ENCODE data around the gene RARB. TPM values are rescaled to one million over a fixed set of nuclear protein-coding genes. Genes with fewer than 3 reads are reported as not detected.

RARB gene
- total and polyA plus RNA-seq, 5 donors from 2014 or later = 0.12 to 0.20 TPM; not detected in 3

GRCh38 chr3:25468866-25469319 is 40.8 kb downstream of the RARB start:
- Histone ChIP-seq H3K27ac (ENCODE audit: insufficient read depth, low read length, poor library complexity, severe bottlenecking) (no peak overlapping the region), H3K4me1 (ENCODE audit: control insufficient read depth, insufficient read depth, low read length, poor library complexity, severe bottlenecking) (no peaks in the 10 kb centered on the region), H3K36me3 (ENCODE audit: control insufficient read depth, insufficient read depth, low read length) (no peaks in the 10 kb centered on the region), H3K4me3 (ENCODE audit: low read depth, low read length) (no peak overlapping the region), H3K27me3 (ENCODE audit: control insufficient read depth, insufficient read depth, low read length) (no peaks in the 10 kb centered on the region), H3K9me3 (ENCODE audit: control insufficient read depth in 2 of 2, low read length in 2 of 2) (no peaks in the 10 kb centered on the region)
- Mint-ChIP-seq H3K27me3 (no peaks in the 10 kb centered on the region), H3K27ac (no peak overlapping the region), H3K36me3 (no peaks in the 10 kb centered on the region), H3K4me1 (peaks cover 0 to 10% (median 0%) of the 10 kb centered on the region in 4 donors), H3K9me3 (peaks cover 0 to 4% (median 0%) of the 10 kb centered on the region in 7 donors), H3K4me3 (no peak overlapping the region)
- DNase-seq (no peak), ATAC-seq (ENCODE audit: low read depth in 2 of 2) (peak in 1 of 2 donors; percentile 16)

- DNase-seq = no peak
- no peaks in the 10 kb centered on the region for H3K27me3 ChIP-seq (ENCODE audit: control insufficient read depth, insufficient read depth, low read length)
- Mint-ChIP-seq H3K9me3 (peaks cover 0 to 7% (median 0%) of the 10 kb centered on the region in 7 donors), H3K4me3 (no peak overlapping the region), H3K27me3 (no peaks in the 10 kb centered on the region), H3K27ac (no peak overlapping the region), H3K4me1 (peaks cover 0 to 10% (median 0%) of the 10 kb centered on the region in 4 donors), H3K36me3 (no peaks in the 10 kb centered on the region)
- no peaks in the 10 kb centered on the region for H3K4me1 ChIP-seq (ENCODE audit: control insufficient read depth, insufficient read depth, low read length, poor library complexity, severe bottlenecking)
- no peak overlapping the region for H3K4me3 ChIP-seq (ENCODE audit: low read depth, low read length)
- no peak for ATAC-seq (ENCODE audit: low read depth in 2 of 2)
- H3K36me3 ChIP-seq (ENCODE audit: control insufficient read depth, insufficient read depth, low read length) = no peaks in the 10 kb centered on the region
- H3K27ac ChIP-seq (ENCODE audit: insufficient read depth, low read length, poor library complexity, severe bottlenecking) = no peak overlapping the region
- H3K9me3 ChIP-seq (ENCODE audit: control insufficient read depth in 2 of 2, low read length in 2 of 2) = no peaks in the 10 kb centered on the region
These were observed 41.5 kb downstream of the RARB start for GRCh38 chr3:25469558-25469957.

GRCh38 chr3:25471081-25471768 is 43.2 kb downstream of the RARB start:
- no peak for DNase-seq
- H3K9me3 ChIP-seq (ENCODE audit: control insufficient read depth in 2 of 2, low read length in 2 of 2) = no peaks in the 10 kb centered on the region
- Mint-ChIP-seq H3K4me3 (no peak overlapping the region), H3K27me3 (no peaks in the 10 kb centered on the region), H3K9me3 (peaks cover 0 to 7% (median 0%) of the 10 kb centered on the region in 7 donors), H3K36me3 (no peaks in the 10 kb centered on the region), H3K27ac (no peak overlapping the region), H3K4me1 (peaks cover 0 to 10% (median 0%) of the 10 kb centered on the region in 4 donors)
- ATAC-seq (ENCODE audit: low read depth in 2 of 2) = no peak
- H3K36me3 ChIP-seq (ENCODE audit: control insufficient read depth, insufficient read depth, low read length) = no peaks in the 10 kb centered on the region
- H3K27me3 ChIP-seq (ENCODE audit: control insufficient read depth, insufficient read depth, low read length) = no peaks in the 10 kb centered on the region
- no peak overlapping the region for H3K27ac ChIP-seq (ENCODE audit: insufficient read depth, low read length, poor library complexity, severe bottlenecking)
- H3K4me1 ChIP-seq (ENCODE audit: control insufficient read depth, insufficient read depth, low read length, poor library complexity, severe bottlenecking) = no peaks in the 10 kb centered on the region
- no peak overlapping the region for H3K4me3 ChIP-seq (ENCODE audit: low read depth, low read length)

GRCh38 chr3:25472153-25472552 is 44.1 kb downstream of the RARB start:
- Histone ChIP-seq H3K4me1 (ENCODE audit: control insufficient read depth, insufficient read depth, low read length, poor library complexity, severe bottlenecking) (no peaks in the 10 kb centered on the region), H3K27ac (ENCODE audit: insufficient read depth, low read length, poor library complexity, severe bottlenecking) (no peak overlapping the region), H3K36me3 (ENCODE audit: control insufficient read depth, insufficient read depth, low read length) (no peaks in the 10 kb centered on the region), H3K9me3 (ENCODE audit: control insufficient read depth in 2 of 2, low read length in 2 of 2) (no peaks in the 10 kb centered on the region), H3K27me3 (ENCODE audit: control insufficient read depth, insufficient read depth, low read length) (no peaks in the 10 kb centered on the region), H3K4me3 (ENCODE audit: low read depth, low read length) (no peak overlapping the region)
- Mint-ChIP-seq H3K4me3 (no peak overlapping the region), H3K9me3 (peaks cover 0 to 5% (median 0%) of the 10 kb centered on the region in 7 donors), H3K4me1 (peaks cover 0 to 10% (median 0%) of the 10 kb centered on the region in 4 donors), H3K36me3 (no peaks in the 10 kb centered on the region), H3K27me3 (no peaks in the 10 kb centered on the region), H3K27ac (no peak overlapping the region)
- ATAC-seq (ENCODE audit: low read depth in 2 of 2) (no peak), DNase-seq (no peak)

GRCh38 chr3:25472731-25473130 is 44.7 kb downstream of the RARB start:
- H3K27me3 Mint-ChIP-seq = no peaks in the 10 kb centered on the region
- H3K9me3 Mint-ChIP-seq = peaks cover 0 to 4% (median 0%) of the 10 kb centered on the region in 7 donors
- H3K4me1 Mint-ChIP-seq = peaks cover 0 to 10% (median 0%) of the 10 kb centered on the region in 4 donors
- Histone ChIP-seq H3K36me3 (ENCODE audit: control insufficient read depth, insufficient read depth, low read length) (no peaks in the 10 kb centered on the region), H3K27me3 (ENCODE audit: control insufficient read depth, insufficient read depth, low read length) (no peaks in the 10 kb centered on the region), H3K4me1 (ENCODE audit: control insufficient read depth, insufficient read depth, low read length, poor library complexity, severe bottlenecking) (no peaks in the 10 kb centered on the region), H3K4me3 (ENCODE audit: low read depth, low read length) (no peak overlapping the region), H3K27ac (ENCODE audit: insufficient read depth, low read length, poor library complexity, severe bottlenecking) (no peak overlapping the region), H3K9me3 (ENCODE audit: control insufficient read depth in 2 of 2, low read length in 2 of 2) (no peaks in the 10 kb centered on the region)
- no peak overlapping the region for H3K4me3 Mint-ChIP-seq
- no peaks in the 10 kb centered on the region for H3K36me3 Mint-ChIP-seq
- DNase-seq (no peak), ATAC-seq (ENCODE audit: low read depth in 2 of 2) (no peak)
- H3K27ac Mint-ChIP-seq = no peak overlapping the region

GRCh38 chr3:25473246-25473645 is 45.2 kb downstream of the RARB start:
- Histone ChIP-seq H3K9me3 (ENCODE audit: control insufficient read depth in 2 of 2, low read length in 2 of 2) (no peaks in the 10 kb centered on the region), H3K4me1 (ENCODE audit: control insufficient read depth, insufficient read depth, low read length, poor library complexity, severe bottlenecking) (no peaks in the 10 kb centered on the region), H3K36me3 (ENCODE audit: control insufficient read depth, insufficient read depth, low read length) (no peaks in the 10 kb centered on the region), H3K4me3 (ENCODE audit: low read depth, low read length) (no peak overlapping the region), H3K27ac (ENCODE audit: insufficient read depth, low read length, poor library complexity, severe bottlenecking) (no peak overlapping the region), H3K27me3 (ENCODE audit: control insufficient read depth, insufficient read depth, low read length) (no peaks in the 10 kb centered on the region)
- H3K9me3 Mint-ChIP-seq = peaks cover 0 to 3% (median 0%) of the 10 kb centered on the region in 7 donors
- peaks cover 0 to 10% (median 0%) of the 10 kb centered on the region in 4 donors for H3K4me1 Mint-ChIP-seq
- H3K4me3 Mint-ChIP-seq = no peak overlapping the region
- H3K36me3 Mint-ChIP-seq = no peaks in the 10 kb centered on the region
- H3K27ac Mint-ChIP-seq = no peak overlapping the region
- ATAC-seq (ENCODE audit: low read depth in 2 of 2) (no peak), DNase-seq (no peak)
- no peaks in the 10 kb centered on the region for H3K27me3 Mint-ChIP-seq

GRCh38 chr3:25474052-25474451 is 46.0 kb downstream of the RARB start:
- H3K4me3 Mint-ChIP-seq = no peak overlapping the region
- Histone ChIP-seq H3K27me3 (ENCODE audit: control insufficient read depth, insufficient read depth, low read length) (no peaks in the 10 kb centered on the region), H3K9me3 (ENCODE audit: control insufficient read depth in 2 of 2, low read length in 2 of 2) (no peaks in the 10 kb centered on the region), H3K36me3 (ENCODE audit: control insufficient read depth, insufficient read depth, low read length) (no peaks in the 10 kb centered on the region), H3K27ac (ENCODE audit: insufficient read depth, low read length, poor library complexity, severe bottlenecking) (no peak overlapping the region), H3K4me1 (ENCODE audit: control insufficient read depth, insufficient read depth, low read length, poor library complexity, severe bottlenecking) (no peaks in the 10 kb centered on the region), H3K4me3 (ENCODE audit: low read depth, low read length) (no peak overlapping the region)
- ATAC-seq (ENCODE audit: low read depth in 2 of 2) (no peak), DNase-seq (no peak)
- H3K27ac Mint-ChIP-seq = no peak overlapping the region
- peaks cover 0 to 3% (median 0%) of the 10 kb centered on the region in 7 donors for H3K9me3 Mint-ChIP-seq
- no peaks in the 10 kb centered on the region for H3K36me3 Mint-ChIP-seq
- peaks cover 0 to 10% (median 0%) of the 10 kb centered on the region in 4 donors for H3K4me1 Mint-ChIP-seq
- no peaks in the 10 kb centered on the region for H3K27me3 Mint-ChIP-seq

- Mint-ChIP-seq H3K36me3 (no peaks in the 10 kb centered on the region), H3K27ac (no peak overlapping the region), H3K4me1 (peaks cover 0 to 4% (median 0%) of the 10 kb centered on the region in 4 donors), H3K9me3 (peaks cover 0 to 4% (median 0%) of the 10 kb centered on the region in 7 donors), H3K27me3 (no peaks in the 10 kb centered on the region), H3K4me3 (no peak overlapping the region)
- no peaks in the 10 kb centered on the region for H3K4me1 ChIP-seq (ENCODE audit: control insufficient read depth, insufficient read depth, low read length, poor library complexity, severe bottlenecking)
- no peak overlapping the region for H3K4me3 ChIP-seq (ENCODE audit: low read depth, low read length)
- ATAC-seq (ENCODE audit: low read depth in 2 of 2) (no peak), DNase-seq (no peak)
- no peaks in the 10 kb centered on the region for H3K9me3 ChIP-seq (ENCODE audit: control insufficient read depth in 2 of 2, low read length in 2 of 2)
- no peak overlapping the region for H3K27ac ChIP-seq (ENCODE audit: insufficient read depth, low read length, poor library complexity, severe bottlenecking)
- no peaks in the 10 kb centered on the region for H3K27me3 ChIP-seq (ENCODE audit: control insufficient read depth, insufficient read depth, low read length)
- H3K36me3 ChIP-seq (ENCODE audit: control insufficient read depth, insufficient read depth, low read length) = no peaks in the 10 kb centered on the region
These were observed 48.6 kb downstream of the RARB start for GRCh38 chr3:25476639-25477038.

Data from CD4-positive, CD25-positive, alpha-beta regulatory T cell (primary cell).